Fibroblast of lung (primary cell): ENCODE data around the gene TSNAX.

Experiments
- EZH2 ChIP-seq: IDR thresholded peaks from 2 replicates; pipeline ENCODE4 v1.5.1; 2012; ENCODE audit warnings: low read length, control low read depth, mild to moderate bottlenecking; ENCODE audit errors: missing control alignments
- TF ChIP-seq, protein P1 (sequence below), 2 donors: IDR thresholded peaks in 1 of 2; conservative IDR thresholded peaks in 1 of 2; 1 replicate in 1 of 2; 2 replicates in 1 of 2; pipeline ENCODE4 v1.5.1; 2011 to 2012; ENCODE audit warnings: low read length in 2 of 2, control low read depth in 1 of 2, inconsistent platforms in 1 of 2, low read depth in 1 of 2, mild to moderate bottlenecking in 1 of 2

DNA sequence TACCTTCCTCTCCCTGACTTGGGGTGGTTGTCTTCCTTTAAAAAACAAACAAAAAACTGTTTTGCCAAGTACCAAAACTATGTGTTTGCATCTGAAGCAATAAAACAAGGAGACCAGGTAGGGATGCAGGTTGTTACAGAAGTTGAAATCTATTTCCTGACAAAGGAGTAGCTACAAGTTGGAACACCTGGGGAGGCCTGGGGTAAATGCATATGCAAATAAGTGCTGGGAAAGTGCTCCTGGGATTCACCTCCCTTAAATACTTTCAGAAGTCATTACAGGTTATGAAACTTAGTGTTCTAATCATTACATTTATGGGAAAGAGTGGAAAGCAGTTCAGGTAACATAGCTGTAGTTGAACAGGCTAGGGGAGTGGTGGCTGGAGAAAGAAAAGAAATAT, 1.9 kb upstream of the TSNAX start:
- TF ChIP-seq EZH2, result no peak
- TF ChIP-seq, protein P1, sequence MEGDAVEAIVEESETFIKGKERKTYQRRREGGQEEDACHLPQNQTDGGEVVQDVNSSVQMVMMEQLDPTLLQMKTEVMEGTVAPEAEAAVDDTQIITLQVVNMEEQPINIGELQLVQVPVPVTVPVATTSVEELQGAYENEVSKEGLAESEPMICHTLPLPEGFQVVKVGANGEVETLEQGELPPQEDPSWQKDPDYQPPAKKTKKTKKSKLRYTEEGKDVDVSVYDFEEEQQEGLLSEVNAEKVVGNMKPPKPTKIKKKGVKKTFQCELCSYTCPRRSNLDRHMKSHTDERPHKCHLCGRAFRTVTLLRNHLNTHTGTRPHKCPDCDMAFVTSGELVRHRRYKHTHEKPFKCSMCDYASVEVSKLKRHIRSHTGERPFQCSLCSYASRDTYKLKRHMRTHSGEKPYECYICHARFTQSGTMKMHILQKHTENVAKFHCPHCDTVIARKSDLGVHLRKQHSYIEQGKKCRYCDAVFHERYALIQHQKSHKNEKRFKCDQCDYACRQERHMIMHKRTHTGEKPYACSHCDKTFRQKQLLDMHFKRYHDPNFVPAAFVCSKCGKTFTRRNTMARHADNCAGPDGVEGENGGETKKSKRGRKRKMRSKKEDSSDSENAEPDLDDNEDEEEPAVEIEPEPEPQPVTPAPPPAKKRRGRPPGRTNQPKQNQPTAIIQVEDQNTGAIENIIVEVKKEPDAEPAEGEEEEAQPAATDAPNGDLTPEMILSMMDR (conservative IDR thresholded peaks at IDR 0.05 in 1 of 2, IDR thresholded peaks at IDR 0.05 in 1 of 2; ENCODE audit: low read depth in 1 of 2, low read length in 2 of 2), result no peak
